Neural progenitor cell (in vitro differentiated cells): ENCODE data around the gene THSD4. TPM values are rescaled to one million over a fixed set of nuclear protein-coding genes. Genes with fewer than 3 reads are reported as not detected.

ENCODE experiments used
- DNase-seq: peaks from one replicate; pipeline ENCODE4 v3.0.0-alpha.2; 2016; ENCODE audit warnings: low spot score
- H2AFZ ChIP-seq: fragments of 200-600 bp; sonication (generic); replicated peaks from 2 replicates; pipeline ENCODE4 v1.6.1; 2016; ENCODE audit warnings: antibody characterized with exemption
- H3F3A ChIP-seq: fragments of 200-600 bp; sonication (generic); 2 replicates; pipeline ENCODE4 v1.6.1; 2016; ENCODE audit warnings: antibody characterized with exemption, low read depth
- H3K27ac ChIP-seq: fragments of 200-600 bp; sonication (generic); 2 replicates; pipeline ENCODE4 v1.5.1; 2016; ENCODE audit warnings: mild to moderate bottlenecking
- H3K27me3 ChIP-seq: fragments of 200-600 bp; sonication (generic); 2 replicates; pipeline ENCODE4 v1.6.1; 2016; ENCODE audit warnings: mild to moderate bottlenecking, moderate library complexity
- H3K36me3 ChIP-seq: fragments of 200-600 bp; sonication (generic); 2 replicates; pipeline ENCODE4 v1.5.1; 2016
- H3K4me1 ChIP-seq: fragments of 200-600 bp; sonication (generic); 2 replicates; pipeline ENCODE4 v1.6.1; 2016; ENCODE audit warnings: mixed run types
- H3K4me2 ChIP-seq: fragments of 200-600 bp; sonication (generic); 2 replicates; pipeline ENCODE4 v1.6.1; 2016
- H3K4me3 ChIP-seq: fragments of 200-600 bp; sonication (generic); 2 replicates; pipeline ENCODE4 v1.5.1; 2016
- H3K79me2 ChIP-seq: fragments of 200-600 bp; sonication (generic); 2 replicates; pipeline ENCODE4 v1.6.1; 2016; ENCODE audit warnings: low read depth
- H3K9ac ChIP-seq: fragments of 200-600 bp; sonication (generic); 2 replicates; pipeline ENCODE4 v1.6.1; 2016
- H3K9me3 ChIP-seq: fragments of 200-600 bp; sonication (generic); 2 replicates; pipeline ENCODE4 v1.5.1; 2016; ENCODE audit warnings: low read depth
- H4K20me1 ChIP-seq: fragments of 200-600 bp; sonication (generic); 2 replicates; pipeline ENCODE4 v1.6.1; 2016; ENCODE audit warnings: low read depth
- H3K27ac Mint-ChIP-seq: 3 replicates; pipeline ENCODE4 v1.8.0; 2021; ENCODE audit warnings: mixed read lengths
- H3K27me3 Mint-ChIP-seq: 2 replicates; pipeline ENCODE4 v1.8.0; 2022; ENCODE audit warnings: low read depth, mild to moderate bottlenecking, inconsistent platforms, moderate library complexity, mixed read lengths; ENCODE audit not compliant: insufficient read depth
- H3K36me3 Mint-ChIP-seq: 3 replicates; pipeline ENCODE4 v1.8.0; 2021; ENCODE audit warnings: mixed read lengths
- H3K4me1 Mint-ChIP-seq: 3 replicates; pipeline ENCODE4 v1.8.0; 2021; ENCODE audit warnings: mixed read lengths
- H3K4me3 Mint-ChIP-seq: 3 replicates; pipeline ENCODE4 v1.8.0; 2021; ENCODE audit warnings: mild to moderate bottlenecking, moderate library complexity, mixed read lengths
- H3K9me3 Mint-ChIP-seq: 3 replicates; pipeline ENCODE4 v1.8.0; 2020; ENCODE audit warnings: mixed read lengths
- CTCF ChIP-seq: fragments of 200-600 bp; sonication (generic); IDR thresholded peaks from 2 replicates; pipeline ENCODE4 v1.5.1; 2017; ENCODE audit warnings: antibody characterized with exemption, mild to moderate bottlenecking
- EZH2 ChIP-seq: fragments of 200-600 bp; sonication (generic); IDR thresholded peaks from 2 replicates; pipeline ENCODE4 v1.6.1; 2017; ENCODE audit warnings: antibody characterized with exemption, mild to moderate bottlenecking, moderate library complexity
- EZH2phosphoT487 ChIP-seq: fragments of 200-600 bp; sonication (generic); IDR thresholded peaks from 2 replicates; pipeline ENCODE4 v1.6.1; 2017; ENCODE audit warnings: antibody characterized with exemption
- total RNA-seq: library from RNA; depleted of rRNA; stranded (reverse); fragments of >200 nt; gene quantifications from 2 replicates; pipeline ENCODE4 v1.2.3, GENCODE V29; 2015; ENCODE audit warnings: low replicate concordance

Gene THSD4
- total RNA-seq, 1 donor from 2014 or later, result 2.4 TPM

GRCh38 chr15:71568227-71568626 is 453.0 kb downstream of the THSD4 start:
- no peaks in the 10 kb centered on the region for H3K4me1 Mint-ChIP-seq
- no peaks in the 10 kb centered on the region for H3K36me3 ChIP-seq
- no peak for TF ChIP-seq CTCF
- TF ChIP-seq EZH2phosphoT487, result no peak
- TF ChIP-seq EZH2, result no peak

GRCh38 chr15:71570736-71571135 is 455.5 kb downstream of the THSD4 start:
- TF ChIP-seq CTCF (no peak), EZH2 (no peak), EZH2phosphoT487 (no peak)
- Histone ChIP-seq H3F3A (no peaks in the 10 kb centered on the region), H2AFZ (no peak overlapping the region), H3K27ac (no peak overlapping the region), H3K36me3 (no peaks in the 10 kb centered on the region), H3K4me3 (no peak overlapping the region), H3K79me2 (no peaks in the 10 kb centered on the region), H3K4me2 (no peak overlapping the region), H3K27me3 (no peaks in the 10 kb centered on the region), H3K4me1 (no peaks in the 10 kb centered on the region), H3K9ac (no peak overlapping the region), H4K20me1 (no peaks in the 10 kb centered on the region), H3K9me3 (no peaks in the 10 kb centered on the region)
- H3K27me3 Mint-ChIP-seq, result no peaks in the 10 kb centered on the region
- no peaks in the 10 kb centered on the region for H3K9me3 Mint-ChIP-seq
- no peak for DNase-seq
- H3K4me3 Mint-ChIP-seq, result no peak overlapping the region
- H3K4me1 Mint-ChIP-seq, result no peaks in the 10 kb centered on the region
- no peak overlapping the region for H3K27ac Mint-ChIP-seq
- no peaks in the 10 kb centered on the region for H3K36me3 Mint-ChIP-seq

More at GRCh38 chr15:71568227-71568626, 453.0 kb downstream of the THSD4 start:
- Histone ChIP-seq H3K4me3 (no peak overlapping the region), H3K4me1 (no peaks in the 10 kb centered on the region), H3K4me2 (no peak overlapping the region), H3K27me3 (no peaks in the 10 kb centered on the region), H4K20me1 (no peaks in the 10 kb centered on the region), H3F3A (no peaks in the 10 kb centered on the region), H3K27ac (no peak overlapping the region), H3K79me2 (no peaks in the 10 kb centered on the region), H3K9me3 (no peaks in the 10 kb centered on the region), H2AFZ (no peak overlapping the region), H3K9ac (no peak overlapping the region)
- H3K4me3 Mint-ChIP-seq, result no peak overlapping the region
- H3K27ac Mint-ChIP-seq, result no peak overlapping the region
- H3K27me3 Mint-ChIP-seq, result no peaks in the 10 kb centered on the region
- H3K36me3 Mint-ChIP-seq, result no peaks in the 10 kb centered on the region
- H3K9me3 Mint-ChIP-seq, result no peaks in the 10 kb centered on the region
- no peak for DNase-seq

- Mint-ChIP-seq H3K27ac (no peak overlapping the region), H3K36me3 (no peaks in the 10 kb centered on the region), H3K9me3 (no peaks in the 10 kb centered on the region), H3K4me1 (no peaks in the 10 kb centered on the region), H3K27me3 (no peaks in the 10 kb centered on the region), H3K4me3 (no peak overlapping the region)
- Histone ChIP-seq H3K4me1 (no peaks in the 10 kb centered on the region), H3K9me3 (no peaks in the 10 kb centered on the region), H3F3A (no peaks in the 10 kb centered on the region), H4K20me1 (no peaks in the 10 kb centered on the region), H2AFZ (no peak overlapping the region), H3K4me3 (no peak overlapping the region), H3K27ac (no peak overlapping the region), H3K36me3 (no peaks in the 10 kb centered on the region), H3K79me2 (no peaks in the 10 kb centered on the region), H3K27me3 (no peaks in the 10 kb centered on the region), H3K4me2 (no peak overlapping the region), H3K9ac (no peak overlapping the region)
- TF ChIP-seq EZH2phosphoT487 (no peak), EZH2 (no peak), CTCF (no peak)
- DNase-seq, result no peak
Measured at GRCh38 chr15:71571641-71572040, 456.4 kb downstream of the THSD4 start.
